ENCODE results near the gene ZNF221.

- no peak for TF ChIP-seq CTCF (IDR thresholded peaks at IDR 0.05)
- no peak for TF ChIP-seq EZH2 (IDR thresholded peaks at IDR 0.05; ENCODE audit: borderline replicate concordance, insufficient read depth, low read depth, low read length, poor library complexity, severe bottlenecking)
Measured at GRCh38 chr19:43902399-43902798, 48.6 kb upstream of the ZNF221 start.
